ENCODE results near the gene RND1. TPM values are rescaled to one million over a fixed set of nuclear protein-coding genes. Genes with fewer than 3 reads are reported as not detected.

Gene RND1
- total and polyA plus RNA-seq, 5 donors: 0.41 to 2.6 (median 0.80) TPM

Other genes starting within 250 kb of the RND1 start
- 10 to 100 TPM; 22.1 to 25.4 (median 23.8) TPM for gene KANSL2, start 183.6 kb downstream of the RND1 start, total RNA-seq
- gene KANSL2, start 183.6 kb downstream of the RND1 start, polyA plus RNA-seq: 21.4 TPM
- 10 to 100 TPM; 18.8 to 23.7 (median 21.9) TPM for gene CCNT1, start 149.2 kb downstream of the RND1 start, total RNA-seq
- 3.9 TPM for gene CCNT1, start 149.2 kb downstream of the RND1 start, polyA plus RNA-seq
- gene ADCY6, start 76.8 kb downstream of the RND1 start, total RNA-seq: 100 to 1,000 TPM in 1 of 4 donors, 10 to 100 TPM in 3; 75.0 to 125 (median 96.6) TPM
- gene ADCY6, start 76.8 kb downstream of the RND1 start, polyA plus RNA-seq: 51.4 TPM
- 1 to 10 TPM; 6.1 to 7.6 (median 7.1) TPM for gene CACNB3, start 47.4 kb downstream of the RND1 start, total RNA-seq
- gene CACNB3, start 47.4 kb downstream of the RND1 start, polyA plus RNA-seq: 3.5 TPM
- 10 to 100 TPM; 31.4 to 38.9 (median 35.1) TPM for gene DDX23, start 13.7 kb downstream of the RND1 start, total RNA-seq
- 21.3 TPM for gene DDX23, start 13.7 kb downstream of the RND1 start, polyA plus RNA-seq
- 10 to 100 TPM in 3 of 4 donors, 1 to 10 TPM in 1; 3.9 to 14.8 (median 12.3) TPM for gene FKBP11, start 59.6 kb upstream of the RND1 start, total RNA-seq
- 7.6 TPM for gene FKBP11, start 59.6 kb upstream of the RND1 start, polyA plus RNA-seq
- gene ARF3, start 91.6 kb upstream of the RND1 start, total RNA-seq: 10 to 100 TPM; 75.6 to 94.8 (median 80.6) TPM
- gene ARF3, start 91.6 kb upstream of the RND1 start, polyA plus RNA-seq: 65.0 TPM
- 1 to 10 TPM in 1 of 4 donors, under 1 TPM in 3; 0.57 to 1.7 (median 0.73) TPM for gene WNT10B, start 105.9 kb upstream of the RND1 start, total RNA-seq
- gene WNT10B, start 105.9 kb upstream of the RND1 start, polyA plus RNA-seq: 0.66 TPM
- not detected for gene WNT1, start 112.5 kb upstream of the RND1 start, total RNA-seq
- gene WNT1, start 112.5 kb upstream of the RND1 start, polyA plus RNA-seq: not detected
- 1 to 10 TPM in 2 of 4 donors, under 1 TPM in 2; 0.42 to 2.8 (median 1.1) TPM for gene DDN, start 133.5 kb upstream of the RND1 start, total RNA-seq
- 1.6 TPM for gene DDN, start 133.5 kb upstream of the RND1 start, polyA plus RNA-seq
- 10 to 100 TPM; 65.7 to 88.9 (median 80.7) TPM for gene PRKAG1, start 152.9 kb upstream of the RND1 start, total RNA-seq
- 72.4 TPM for gene PRKAG1, start 152.9 kb upstream of the RND1 start, polyA plus RNA-seq
- 10 to 100 TPM; 38.8 to 53.5 (median 46.2) TPM for gene KMT2D, start 194.9 kb upstream of the RND1 start, total RNA-seq
- gene KMT2D, start 194.9 kb upstream of the RND1 start, polyA plus RNA-seq: 43.1 TPM
- gene RHEBL1, start 204.1 kb upstream of the RND1 start, total RNA-seq: under 1 TPM in 2 of 4 donors, not detected in 2; 0.21 to 0.31 TPM
- 0.59 TPM for gene RHEBL1, start 204.1 kb upstream of the RND1 start, polyA plus RNA-seq
- gene DHH, start 228.9 kb upstream of the RND1 start, total RNA-seq: 1 to 10 TPM in 1 of 4 donors, under 1 TPM in 3; 0.35 to 1.7 (median 0.68) TPM
- 0.54 TPM for gene DHH, start 228.9 kb upstream of the RND1 start, polyA plus RNA-seq
- 10 to 100 TPM; 26.7 to 45.3 (median 34.6) TPM for gene LMBR1L, start 245.0 kb upstream of the RND1 start, total RNA-seq
- gene LMBR1L, start 245.0 kb upstream of the RND1 start, polyA plus RNA-seq: 25.6 TPM

All from right cardiac atrium (tissue), 5 donors.